ENCODE data around the gene WIPF1. TPM values are rescaled to one million over a fixed set of nuclear protein-coding genes. Genes with fewer than 3 reads are reported as not detected.

The WIPF1 gene
- total RNA-seq, 1 donor from 2014 or later, result 24.2 TPM

DNA sequence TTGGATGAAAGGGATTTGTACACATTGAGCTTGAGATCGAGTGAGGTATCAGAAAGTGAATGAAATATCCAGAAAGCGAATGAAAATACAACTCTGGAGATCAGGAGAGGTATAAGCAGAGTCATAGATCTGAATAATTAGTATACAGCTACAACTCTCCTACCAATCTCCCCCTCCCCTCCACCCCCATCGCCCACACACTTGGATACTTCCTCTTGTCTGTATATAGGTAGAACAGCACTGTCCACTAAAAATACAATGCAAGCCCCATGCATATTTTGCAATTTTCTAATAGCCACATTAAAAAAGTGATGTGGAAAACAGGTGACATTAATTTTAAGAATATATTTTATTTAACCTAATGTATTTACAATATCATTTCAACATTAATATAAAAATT lies 23.7 kb upstream of the WIPF1 start:
- DNase-seq, result no peak

DNA sequence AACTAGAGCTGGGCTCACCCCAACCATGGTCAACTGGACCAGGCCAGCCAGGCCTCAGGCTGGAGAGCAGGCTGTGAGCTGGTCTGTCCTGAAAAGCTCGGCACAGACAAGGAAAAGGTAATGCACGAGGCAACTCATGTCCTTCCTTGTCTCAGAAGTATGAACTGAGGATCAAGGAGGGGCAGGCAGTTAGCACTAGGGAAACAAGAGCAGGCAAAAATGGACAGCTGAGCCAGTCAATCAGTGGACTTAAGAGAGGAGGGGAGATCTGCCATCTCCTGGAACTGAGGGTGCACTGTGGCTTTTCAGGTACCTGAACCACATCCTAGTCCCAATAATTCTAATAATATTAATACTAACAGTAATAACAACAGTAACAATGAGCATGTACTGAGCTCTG lies 20.6 kb upstream of the WIPF1 start:
- DNase-seq, result no peak

DNA sequence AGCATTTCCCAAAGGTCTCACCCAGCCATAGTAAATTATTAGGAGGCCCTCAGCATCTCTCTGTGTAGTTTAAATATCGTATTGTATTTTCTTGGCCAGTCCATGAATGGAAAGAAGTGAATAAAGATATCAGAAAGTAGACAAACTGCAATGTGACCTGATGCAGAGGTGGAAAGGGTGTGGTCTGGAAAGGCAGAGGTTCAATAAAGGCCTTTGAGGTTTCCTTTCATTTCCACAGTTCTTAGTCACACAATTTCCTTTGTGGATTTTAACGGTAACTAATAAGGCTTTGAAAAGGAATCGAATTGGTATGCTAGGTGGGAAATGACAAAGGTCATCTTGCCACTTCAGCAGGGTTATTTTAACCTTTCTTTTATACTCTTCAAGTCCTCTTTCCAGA lies 20.1 kb upstream of the WIPF1 start:
- DNase-seq, result no peak

DNA sequence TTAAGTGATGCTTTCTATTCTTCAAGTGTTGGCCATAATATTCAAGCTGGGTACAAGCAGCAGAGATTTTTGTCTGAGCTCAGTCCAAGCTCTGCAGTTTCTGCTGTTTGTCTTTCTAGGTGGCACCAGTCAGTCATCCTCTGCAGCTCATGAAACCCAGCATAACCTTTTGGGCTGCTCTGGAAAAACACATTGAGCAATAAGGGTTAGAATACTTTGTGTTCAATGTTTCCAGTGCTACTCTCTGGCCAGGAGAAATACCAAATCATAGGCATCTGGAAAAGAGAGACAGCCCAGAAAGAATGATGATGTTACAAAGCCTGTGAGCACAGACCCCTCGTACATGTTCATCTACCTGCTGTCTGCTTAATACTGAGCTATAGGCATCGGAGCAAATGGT lies 19.5 kb upstream of the WIPF1 start:
- no peak for DNase-seq

DNA sequence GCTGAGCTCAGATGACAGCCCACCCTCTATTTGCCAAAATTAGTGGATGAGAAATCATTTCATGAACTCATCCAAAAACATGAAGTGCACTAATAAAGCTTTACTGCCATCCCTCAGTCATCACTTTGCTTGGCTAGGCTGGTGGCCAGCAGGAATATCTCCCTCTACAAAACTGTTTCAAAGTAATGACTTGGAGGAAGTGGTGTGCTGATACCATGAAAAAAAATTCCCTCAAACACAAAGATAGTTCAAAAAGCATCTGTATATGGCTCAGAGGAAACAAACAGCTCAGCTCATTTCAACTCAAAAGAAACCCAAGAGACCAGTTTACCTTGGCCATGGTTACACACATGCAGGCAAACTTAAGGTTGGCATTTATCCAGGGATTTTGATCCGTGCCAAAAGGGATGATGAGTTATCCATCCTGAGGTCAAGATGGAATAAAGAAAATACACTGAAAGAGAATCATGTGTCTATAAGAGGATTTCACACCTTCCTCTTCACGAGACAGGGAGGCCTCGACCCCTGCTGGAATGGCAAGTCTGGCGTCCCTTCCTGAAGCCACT lies 18.4 kb upstream of the WIPF1 start:
- DNase-seq, result no peak

DNA sequence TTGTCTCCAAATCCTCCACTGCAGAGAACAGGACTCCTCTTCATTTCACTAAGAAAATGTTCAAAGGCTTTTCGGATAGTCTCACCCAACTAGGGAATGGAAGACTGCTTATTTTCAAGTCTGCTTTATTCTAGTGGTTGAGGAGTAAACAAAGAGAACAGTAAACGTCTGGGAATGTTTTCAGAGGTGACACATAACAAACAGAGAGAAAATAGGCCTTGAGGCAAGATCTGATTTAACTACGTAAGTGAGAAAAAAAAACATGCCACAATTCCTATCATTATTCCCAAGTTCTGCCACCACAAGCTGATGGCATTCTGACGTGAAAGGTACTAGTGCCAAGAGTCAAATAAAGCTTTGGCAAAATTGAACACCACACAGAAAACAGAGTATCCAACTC lies 16.7 kb upstream of the WIPF1 start:
- no peak for DNase-seq

DNA sequence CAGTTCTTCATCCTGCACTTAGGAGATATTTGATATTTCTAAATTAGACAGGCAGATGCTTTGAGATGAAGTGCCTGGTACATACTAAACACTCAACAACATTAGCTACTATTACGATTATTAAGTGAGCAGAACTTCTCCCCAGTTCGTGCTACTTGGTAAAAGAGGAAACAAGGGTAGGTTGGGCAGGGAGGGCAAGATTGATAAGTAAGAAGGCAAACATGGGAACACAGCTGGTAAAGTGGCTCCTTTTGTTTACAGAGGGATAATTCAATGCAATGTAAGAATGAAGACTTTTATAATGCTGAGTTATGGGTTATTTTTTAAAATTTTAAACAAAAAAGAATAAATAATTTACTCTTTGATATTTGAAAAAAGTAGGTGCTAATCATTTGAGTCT lies 15.9 kb upstream of the WIPF1 start:
- no peak for DNase-seq

DNA sequence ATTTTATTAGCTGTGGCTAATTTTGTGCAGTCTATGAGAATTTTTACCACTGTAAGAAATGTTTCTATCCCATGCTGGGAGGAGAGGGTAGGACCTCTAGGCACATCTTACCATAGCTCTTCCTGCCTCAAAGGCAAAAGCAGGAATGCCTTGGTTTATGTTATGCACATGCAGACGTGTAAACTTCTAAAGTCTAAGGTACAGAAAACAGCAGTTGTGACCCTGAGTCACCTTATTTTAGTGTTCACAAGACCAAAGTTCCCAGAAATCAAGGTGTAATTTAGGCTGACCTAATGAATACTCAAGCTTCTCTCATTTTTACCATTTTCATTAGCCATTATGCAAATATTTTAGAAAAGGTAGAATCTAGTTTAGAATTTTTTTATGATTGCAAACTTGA lies 15.4 kb upstream of the WIPF1 start:
- no peak for DNase-seq

DNA sequence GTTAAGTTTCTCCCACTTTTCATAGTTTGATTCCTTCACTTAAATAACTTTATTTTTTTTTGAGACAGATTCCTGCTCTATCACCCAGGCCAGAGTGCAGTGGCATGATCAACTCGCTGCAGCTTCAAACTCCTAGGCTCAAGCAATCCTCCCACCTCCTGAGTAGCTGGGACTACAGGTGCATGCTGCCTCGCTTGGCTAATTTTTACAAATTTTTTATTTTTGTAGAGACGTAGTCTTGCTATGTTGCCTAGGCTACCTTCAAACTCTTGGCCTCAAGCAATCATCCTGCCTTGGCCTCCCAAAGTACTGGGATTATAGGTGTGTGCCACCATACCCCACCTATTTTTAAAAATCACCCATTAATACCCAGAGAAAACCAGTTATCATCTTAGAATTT lies 14.2 kb upstream of the WIPF1 start:
- DNase-seq, result no peak

DNA sequence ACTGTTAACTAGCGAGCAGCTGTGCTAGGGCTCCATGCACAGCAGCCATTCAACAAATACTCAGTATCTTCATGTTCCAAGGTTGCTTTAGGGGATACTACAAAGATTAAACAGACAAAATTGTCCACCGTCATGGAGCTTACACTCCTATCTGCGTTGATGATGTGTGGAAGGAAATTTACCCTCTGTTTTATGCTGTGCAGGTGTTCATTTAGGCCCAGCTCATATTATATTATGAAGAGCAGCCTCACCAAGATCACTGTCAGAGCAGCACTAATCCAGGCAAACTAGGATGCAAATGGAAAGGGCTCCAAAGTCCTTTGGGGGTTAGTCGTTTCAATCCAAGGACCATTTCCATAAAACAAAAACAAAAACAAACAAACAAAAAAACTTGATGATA lies 13.4 kb upstream of the WIPF1 start:
- no peak for DNase-seq

DNA sequence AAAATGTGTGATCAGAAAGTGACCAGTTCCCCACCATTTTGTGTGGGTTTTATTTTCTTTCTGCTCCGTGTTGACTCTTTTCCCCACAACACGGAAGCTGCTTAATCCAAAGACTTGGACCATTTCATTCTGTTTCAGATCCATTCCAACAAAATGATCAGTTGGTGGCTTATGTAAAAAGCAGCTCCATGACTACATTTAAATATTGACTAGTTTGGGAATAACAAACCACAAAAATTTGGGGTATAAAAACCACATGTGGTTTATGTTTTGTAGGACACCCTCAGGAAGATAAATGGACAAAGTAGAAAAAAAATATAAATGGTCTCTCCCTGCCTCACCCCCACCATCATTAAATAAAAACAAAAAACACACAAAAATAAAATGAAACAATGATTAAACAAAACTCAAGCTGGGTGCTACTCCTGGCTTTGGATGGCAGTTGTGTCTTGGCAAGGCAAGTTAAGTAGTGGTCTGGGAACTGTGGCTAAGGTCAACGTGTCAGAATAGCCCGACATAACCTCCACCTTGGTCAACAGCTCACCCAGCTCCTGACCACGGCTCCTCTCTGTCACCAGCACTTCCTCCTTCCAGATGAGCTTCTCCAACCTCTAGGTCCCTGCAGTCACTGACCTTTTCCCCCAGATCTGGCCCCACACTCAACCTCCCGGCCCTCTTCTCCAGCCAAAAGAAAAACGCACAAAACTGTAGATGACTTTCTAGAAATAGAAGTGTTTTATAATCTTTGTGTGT lies 12.8 kb upstream of the WIPF1 start:
- DNase-seq, result no peak

DNA sequence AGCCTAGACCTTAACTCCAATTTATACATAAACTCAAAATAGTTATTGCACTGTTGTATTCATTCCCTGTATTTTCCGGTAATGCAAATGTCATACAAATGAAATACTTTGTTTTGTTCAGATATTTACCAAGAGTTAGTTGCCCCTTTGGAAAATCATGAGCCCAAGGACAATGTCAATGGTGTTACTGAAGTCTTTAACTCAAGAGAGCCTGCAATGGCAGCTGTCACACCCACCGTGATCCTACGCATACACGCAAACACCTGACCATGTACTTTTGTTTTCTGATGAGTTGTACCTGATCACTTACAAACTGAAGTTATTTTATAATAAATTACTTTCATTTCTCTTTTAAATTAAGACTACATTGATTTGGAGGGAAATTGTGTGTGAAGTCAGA lies 11.7 kb upstream of the WIPF1 start:
- DNase-seq, result no peak

DNA sequence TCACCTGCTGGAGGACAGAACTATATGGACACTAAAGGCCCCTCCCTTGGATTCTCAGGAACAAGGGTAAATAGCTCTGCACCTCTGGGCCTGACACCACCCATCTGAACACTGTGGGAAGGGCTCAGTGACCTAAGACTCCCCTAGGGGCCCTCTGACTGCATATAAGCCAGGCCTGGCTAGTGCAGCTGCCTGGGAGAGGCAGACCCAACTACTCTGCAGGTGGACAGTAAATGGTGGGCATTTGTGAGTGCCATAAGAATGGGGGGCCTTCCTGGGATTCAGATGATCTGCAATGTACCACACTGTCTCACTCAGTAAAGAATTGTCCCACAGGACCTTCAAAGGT lies 11.2 kb upstream of the WIPF1 start:
- no peak for DNase-seq

DNA sequence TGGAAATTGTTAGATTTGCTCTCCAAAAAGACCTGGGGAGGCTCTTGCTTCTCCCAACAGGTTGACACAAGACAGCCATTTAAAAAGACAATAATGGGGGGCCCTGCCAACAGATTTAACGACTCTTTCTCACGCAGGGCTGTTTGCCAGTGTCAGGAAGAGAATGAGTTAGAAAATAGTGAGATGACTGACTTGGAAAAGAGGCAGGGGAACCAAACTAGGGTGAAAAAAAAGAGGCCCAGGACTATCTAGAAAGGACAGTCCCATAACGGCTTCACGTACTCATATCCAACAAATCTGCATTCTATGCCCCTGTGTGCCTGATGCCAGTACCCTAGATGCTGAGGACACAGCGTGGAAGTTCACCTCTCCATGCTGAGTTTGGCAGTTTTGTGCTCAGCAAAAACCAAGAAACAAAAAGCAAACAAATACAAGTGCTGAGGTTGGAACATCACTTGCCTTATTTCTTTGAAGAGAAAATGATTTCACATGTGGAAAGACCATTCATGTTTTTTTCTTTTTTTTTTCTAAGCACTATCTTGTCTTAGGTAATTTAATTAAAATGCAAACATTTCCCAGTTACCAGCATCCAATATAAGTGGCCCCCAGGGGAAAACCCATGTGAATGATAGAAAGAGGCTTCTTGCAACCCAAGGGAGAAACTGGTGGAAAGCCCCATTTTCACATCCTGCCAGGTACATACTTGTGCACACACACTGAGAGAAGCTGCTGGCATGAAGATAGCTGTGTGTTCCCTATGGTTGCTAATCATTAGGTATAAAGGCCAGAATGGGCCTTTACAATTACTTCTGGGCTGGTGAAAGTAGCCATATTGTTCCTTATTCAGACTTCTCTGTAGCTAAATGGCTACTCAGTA lies 10.6 kb upstream of the WIPF1 start:
- no peak for DNase-seq

DNA sequence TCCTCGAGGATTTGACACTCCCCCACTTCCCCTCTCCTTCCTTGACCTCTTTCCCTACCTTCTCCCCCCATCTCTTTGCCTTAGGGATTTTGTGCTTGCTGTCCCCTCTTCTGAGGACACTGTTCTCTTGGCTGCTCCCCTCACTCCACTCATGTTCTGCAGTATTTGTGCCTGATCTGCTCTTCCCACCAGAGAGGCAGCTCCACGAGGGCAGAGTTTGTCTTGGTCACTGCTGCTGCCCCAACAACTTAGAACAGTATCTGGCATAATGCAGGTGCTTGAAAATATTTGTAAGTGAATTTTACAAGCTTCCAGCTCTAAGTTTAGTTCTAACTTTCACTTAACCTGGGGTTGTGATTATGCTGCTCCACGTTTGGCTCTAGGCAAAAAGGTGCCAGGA lies 10.0 kb upstream of the WIPF1 start:
- no peak for DNase-seq

DNA sequence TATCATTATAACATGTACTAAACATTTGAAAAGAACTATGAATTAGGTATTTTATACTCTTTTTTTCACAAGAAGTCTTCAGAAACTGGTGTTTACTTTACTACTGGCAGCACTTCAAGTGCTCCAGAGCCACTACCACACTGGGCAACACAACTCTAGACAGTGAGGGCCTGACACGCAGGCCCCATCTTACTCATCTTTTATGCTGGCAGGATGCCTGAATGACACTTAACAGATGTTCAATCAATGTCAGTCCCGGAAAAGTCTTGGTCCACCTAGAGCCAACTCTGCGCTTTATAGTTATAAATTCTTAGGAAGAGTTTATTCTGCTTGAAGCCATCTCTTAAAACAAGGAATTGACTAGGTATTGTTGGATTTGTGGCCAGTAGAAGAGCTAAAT lies 8.7 kb upstream of the WIPF1 start:
- DNase-seq, result peak; percentile 69

DNA sequence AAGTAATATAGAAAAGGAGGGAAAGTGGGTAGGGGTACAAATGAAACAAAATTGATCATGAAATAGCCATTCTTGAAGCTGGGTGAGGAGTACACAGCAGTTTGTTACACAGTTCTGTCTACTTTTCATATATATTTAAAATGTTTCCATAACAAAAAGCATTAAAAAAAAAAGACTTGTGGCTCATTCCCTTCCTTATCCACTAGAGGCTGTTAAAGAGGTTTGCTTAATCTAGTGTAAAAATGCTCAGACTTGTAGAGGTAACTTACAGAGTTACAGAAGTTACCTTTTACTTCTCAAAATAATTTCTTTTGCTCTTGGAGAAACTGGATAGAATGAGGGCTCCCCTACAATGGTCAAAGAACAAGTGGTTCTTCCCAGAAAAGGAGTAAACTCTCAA lies 8.1 kb upstream of the WIPF1 start:
- no peak for DNase-seq

DNA sequence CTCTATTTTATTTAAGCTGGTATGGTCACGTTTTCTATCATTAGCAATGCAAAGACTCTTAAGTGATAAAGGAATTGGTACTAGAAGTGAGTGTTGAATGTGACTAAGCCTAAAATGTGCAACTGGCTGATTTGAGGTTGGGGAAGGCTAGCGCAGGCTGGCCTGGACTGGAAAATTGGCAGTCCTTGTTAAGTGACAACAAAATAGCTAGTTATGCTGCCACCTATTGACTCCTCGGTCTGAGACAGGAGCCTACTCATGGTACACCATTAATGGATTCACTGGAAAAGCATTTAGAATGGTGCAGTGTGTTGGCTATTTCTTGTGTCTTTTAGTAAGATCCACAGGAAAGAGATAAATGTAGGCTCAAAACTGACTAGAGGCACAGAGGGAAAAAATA lies 5.7 kb upstream of the WIPF1 start:
- peak; percentile 66 for DNase-seq

DNA sequence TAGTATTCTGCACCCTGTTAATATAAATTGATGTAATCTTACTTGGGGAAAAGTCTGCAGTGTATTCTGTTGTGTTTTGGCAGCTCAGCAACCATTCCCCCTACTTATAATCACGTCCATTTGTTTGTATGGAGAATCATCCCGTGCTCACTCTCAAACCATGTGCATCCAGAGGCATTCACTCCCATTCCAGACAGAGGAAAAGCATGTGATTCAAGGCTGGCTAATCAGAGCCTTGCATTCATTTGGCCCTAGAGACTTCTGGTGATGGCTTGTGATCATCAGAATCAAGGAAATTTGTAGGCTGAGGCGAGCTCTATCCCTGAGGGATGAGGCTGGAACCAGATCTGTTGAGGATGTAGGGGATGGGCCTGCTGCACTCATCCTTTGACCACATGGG lies 5.1 kb upstream of the WIPF1 start:
- no peak for DNase-seq

DNA sequence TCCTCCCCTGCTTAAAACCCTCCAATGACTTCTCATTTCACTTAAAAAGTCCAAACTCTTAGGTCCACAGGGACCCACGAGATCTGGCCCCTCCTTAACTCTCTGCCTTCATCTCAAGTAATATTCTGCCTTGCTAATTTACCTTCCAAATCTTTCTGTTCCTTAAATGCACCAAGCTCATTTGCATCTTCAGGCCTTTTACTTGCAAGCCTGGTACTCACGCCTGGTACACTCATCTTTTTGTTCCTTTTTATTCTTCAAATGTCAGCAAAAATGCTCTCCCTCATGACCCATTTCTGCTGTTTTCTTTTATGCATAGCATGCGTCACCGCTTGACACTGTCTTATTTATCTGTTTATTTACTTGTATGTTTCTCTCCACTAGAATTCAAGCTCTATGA lies 2.7 kb upstream of the WIPF1 start:
- no peak for DNase-seq

DNA sequence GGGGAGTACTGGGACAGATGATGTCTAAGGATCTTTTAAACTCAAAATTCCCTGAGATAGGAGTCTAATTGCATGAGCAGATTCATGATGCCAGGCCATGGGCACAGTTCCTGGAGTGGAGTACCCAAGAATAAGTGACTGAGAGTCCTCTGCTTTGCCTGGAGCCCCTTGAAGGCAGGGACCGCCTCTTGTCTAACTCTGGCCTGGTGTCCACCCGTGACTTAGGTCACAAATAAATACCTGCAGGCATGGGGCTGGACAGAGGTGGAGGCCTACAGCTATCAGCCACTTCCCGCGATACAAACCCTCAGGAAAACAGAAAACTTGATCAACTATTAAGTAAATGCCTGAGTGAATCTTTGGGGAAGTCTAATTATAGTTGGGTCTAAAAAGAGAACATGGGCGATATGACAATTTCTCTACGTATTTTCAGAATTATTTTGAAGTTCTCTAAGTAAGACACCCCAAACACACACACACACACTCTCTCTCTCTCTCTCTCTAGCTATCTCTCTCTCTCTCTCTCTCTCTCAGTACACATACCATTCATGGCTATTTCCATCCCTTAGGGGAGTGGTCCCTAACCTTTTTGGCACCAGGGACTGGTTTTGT lies 1.8 kb upstream of the WIPF1 start:
- DNase-seq, result no peak

DNA sequence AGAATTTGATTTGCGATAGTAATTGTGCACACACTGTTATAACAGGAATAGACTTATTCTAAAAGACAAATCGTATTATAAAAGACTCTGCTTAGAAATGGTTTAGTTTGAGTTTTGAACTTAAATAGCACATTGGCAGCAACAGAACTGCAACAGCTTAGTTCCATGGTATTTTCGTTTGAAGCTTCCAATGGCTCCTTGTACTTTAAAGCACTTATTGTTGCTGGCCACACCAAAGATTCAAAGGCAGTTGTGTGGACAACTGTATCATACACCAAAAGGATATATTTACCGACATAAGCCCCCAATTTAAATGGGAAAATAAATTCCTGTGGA lies 627 bp downstream of the WIPF1 start:
- DNase-seq, result no peak

DNA sequence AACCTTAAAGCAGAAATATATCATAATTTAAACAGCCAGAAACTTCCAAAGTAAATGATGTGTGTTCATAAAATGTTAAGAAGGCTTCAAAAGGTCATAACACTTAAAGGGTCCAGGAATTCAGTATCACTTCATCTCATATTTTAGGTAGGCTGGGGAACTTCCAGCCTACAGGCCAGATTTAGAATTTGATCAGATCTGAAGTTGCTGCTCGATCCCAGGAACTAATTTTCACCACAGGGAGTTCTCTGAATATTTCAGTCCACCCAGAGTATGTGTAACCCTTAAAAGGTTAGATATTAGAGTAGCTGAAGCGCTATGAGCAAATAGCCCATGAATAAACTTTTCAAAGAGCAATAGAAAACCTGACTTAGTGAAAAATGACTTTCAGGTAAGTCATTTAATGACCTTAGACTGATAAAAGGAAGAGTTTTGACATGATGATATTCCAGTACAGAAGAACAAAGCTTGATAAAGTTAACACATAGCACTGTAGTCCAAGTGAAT lies 1.7 kb downstream of the WIPF1 start:
- no peak for DNase-seq
